ENCODE measurements around the gene NOTCH4.
"Not testable (repeated sequence)": the region's sequence is repeated elsewhere in the genome, so short reads cannot be mapped to it uniquely, and the experiment has no call there.

The NOTCH4 gene

GRCh38 chr6:32223258-32224235 lies at the start of gene NOTCH4:
NOTCH4 (minus strand) TSS chr6:32224067; CDS start chr6:32223928, 139 bp downstream.
- no peak for DNase-seq (ENCODE audit: low spot score)

GRCh38 chr6:32271429-32271828 lies 47.6 kb upstream of the NOTCH4 start:
- no peak for DNase-seq (ENCODE audit: low spot score)

- DNase-seq (ENCODE audit: low spot score): not testable (repeated sequence)
These were observed 44.6 kb upstream of the NOTCH4 start for GRCh38 chr6:32268459-32268858.

- no peak for DNase-seq (ENCODE audit: low spot score)
These were observed 43.2 kb upstream of the NOTCH4 start for GRCh38 chr6:32267035-32267434.

GRCh38 chr6:32257262-32257661 lies 33.4 kb upstream of the NOTCH4 start:
- DNase-seq (ENCODE audit: low spot score): not testable (repeated sequence)

- peak; percentile 47 for DNase-seq (ENCODE audit: low spot score)
These were observed 31.6 kb upstream of the NOTCH4 start for GRCh38 chr6:32255199-32256153.

GRCh38 chr6:32254761-32255198 lies 30.9 kb upstream of the NOTCH4 start:
- DNase-seq (ENCODE audit: low spot score): no peak

GRCh38 chr6:32252331-32253009 lies 28.6 kb upstream of the NOTCH4 start:
- DNase-seq (ENCODE audit: low spot score): no peak

- DNase-seq (ENCODE audit: low spot score): no peak
These were observed 25.4 kb upstream of the NOTCH4 start for GRCh38 chr6:32249262-32249661.

GRCh38 chr6:32247401-32247800 lies 23.5 kb upstream of the NOTCH4 start:
- DNase-seq (ENCODE audit: low spot score): no peak

- DNase-seq (ENCODE audit: low spot score): peak; percentile 57
These were observed 21.1 kb upstream of the NOTCH4 start for GRCh38 chr6:32244946-32245398.

GRCh38 chr6:32244270-32244669 lies 20.4 kb upstream of the NOTCH4 start:
- no peak for DNase-seq (ENCODE audit: low spot score)

GRCh38 chr6:32242318-32242813 lies 18.5 kb upstream of the NOTCH4 start:
- DNase-seq (ENCODE audit: low spot score): not testable (repeated sequence)

GRCh38 chr6:32240686-32241085 lies 16.8 kb upstream of the NOTCH4 start:
- DNase-seq (ENCODE audit: low spot score): no peak

- no peak for DNase-seq (ENCODE audit: low spot score)
These were observed 15.6 kb upstream of the NOTCH4 start for GRCh38 chr6:32239462-32239861.

GRCh38 chr6:32234934-32235333 lies 11.1 kb upstream of the NOTCH4 start:
- no peak for DNase-seq (ENCODE audit: low spot score)

GRCh38 chr6:32226434-32226833 lies 2.6 kb upstream of the NOTCH4 start:
- DNase-seq (ENCODE audit: low spot score): no peak

- DNase-seq (ENCODE audit: low spot score): no peak
These were observed 829 bp upstream of the NOTCH4 start for GRCh38 chr6:32224696-32225095.

GRCh38 chr6:32222333-32223230 lies 1.3 kb downstream of the NOTCH4 start:
- DNase-seq (ENCODE audit: low spot score): no peak

- DNase-seq (ENCODE audit: low spot score): no peak
These were observed 3.8 kb downstream of the NOTCH4 start for GRCh38 chr6:32220021-32220420.
